Activated T-cell treated with anti-CD3 and anti-CD28 coated beads for 1 hour (primary cell): ENCODE results near the gene PCDHA1.

ENCODE experiments used
- DNase-seq: peaks from one replicate; pipeline ENCODE4 v3.0.0-alpha.2; 2020; ENCODE audit warnings: low read depth

The PCDHA1 gene

DNA sequence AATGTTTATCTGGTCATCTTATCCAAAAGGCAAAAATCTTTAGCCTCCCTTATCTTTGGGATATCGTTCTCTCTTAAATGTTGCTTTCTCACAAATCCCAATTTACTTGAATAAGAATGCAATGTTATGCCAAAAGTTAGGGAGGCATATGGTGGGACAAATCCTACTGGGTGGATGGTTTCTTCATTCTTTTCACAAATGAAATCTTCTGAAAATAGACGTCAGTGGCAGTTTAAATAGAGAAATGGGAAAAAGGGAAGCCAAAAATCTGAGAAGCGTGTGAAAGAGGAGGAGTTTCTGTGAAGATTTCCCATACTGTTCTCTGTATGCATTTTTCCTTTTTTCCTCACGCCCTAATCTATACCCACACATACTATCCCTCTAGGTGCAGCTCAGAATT lies 137.7 kb downstream of the PCDHA1 start:
- DNase-seq: no peak

- no peak for DNase-seq
Observed at GRCh38 chr5:140925806-140926442, 140.0 kb downstream of the PCDHA1 start, which contains the start of gene PCDHAC1. Gene PCDHAC1, plus strand, starts transcription at chr5:140926299. Its CDS starts 594 bp downstream, at chr5:140926893.

GRCh38 chr5:140926443-140927227 lies 140.7 kb downstream of the PCDHA1 start:
- no peak for DNase-seq

GRCh38 chr5:140927228-140927573 lies 141.3 kb downstream of the PCDHA1 start:
- DNase-seq: no peak

GRCh38 chr5:140934964-140935606 lies 149.1 kb downstream of the PCDHA1 start:
- no peak for DNase-seq

DNA sequence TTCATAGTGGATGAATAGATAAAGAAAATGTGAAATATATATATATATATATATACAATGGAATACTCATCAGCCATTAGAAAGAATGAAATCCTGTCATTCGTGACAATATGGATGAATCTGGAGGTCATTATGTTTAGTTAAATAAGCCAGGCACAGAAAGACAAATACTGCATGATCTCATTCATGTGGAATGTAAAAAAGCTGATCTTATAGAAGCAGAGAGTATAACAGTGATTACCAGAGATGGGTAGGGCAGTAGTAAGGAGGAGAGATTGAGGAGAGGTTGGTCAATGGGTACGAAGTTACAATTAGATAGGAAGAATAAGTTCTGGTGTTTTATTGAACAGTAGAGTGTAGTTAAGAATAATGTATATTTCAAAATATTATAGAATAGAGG lies 160.6 kb downstream of the PCDHA1 start:
- DNase-seq: no peak

DNA sequence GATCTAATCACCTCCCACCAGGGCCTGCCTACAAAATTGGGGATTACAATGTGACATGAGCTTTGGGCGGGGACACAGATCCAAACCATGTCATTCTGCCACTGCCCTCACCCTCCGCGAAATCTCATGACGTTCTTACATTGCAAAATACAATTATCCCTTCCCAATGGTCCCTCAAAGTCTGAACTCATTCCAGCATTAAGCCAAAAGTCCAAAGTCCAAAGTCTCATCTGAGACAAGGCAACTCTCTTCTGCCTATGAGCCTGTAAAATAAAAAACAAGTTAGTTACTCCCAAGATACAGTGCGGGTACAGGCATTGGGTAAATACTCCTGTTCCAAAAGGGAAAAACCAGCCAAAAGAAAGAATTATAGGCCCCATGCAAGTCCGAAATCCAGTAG lies 165.7 kb downstream of the PCDHA1 start:
- DNase-seq: no peak

GRCh38 chr5:140953234-140953633 lies 167.3 kb downstream of the PCDHA1 start:
- DNase-seq: no peak

DNA sequence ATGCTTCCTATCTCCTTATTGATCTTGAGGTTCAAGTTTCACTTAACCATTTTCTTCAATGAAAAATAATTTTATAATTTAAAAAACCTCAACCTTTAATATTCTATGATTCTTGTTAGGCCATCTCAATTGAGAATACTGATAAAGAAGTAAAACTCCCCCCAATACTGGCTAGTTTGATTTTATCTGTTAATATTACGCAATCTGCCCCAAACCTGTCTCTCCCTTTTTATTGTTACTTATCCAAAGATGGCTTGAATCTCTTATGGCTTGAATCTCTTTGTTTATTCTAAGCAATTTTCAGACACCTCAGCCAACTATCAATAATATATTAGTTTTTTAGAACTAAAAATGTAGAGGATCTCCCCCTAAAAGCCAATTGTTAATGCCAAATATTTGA lies 176.2 kb downstream of the PCDHA1 start:
- no peak for DNase-seq

DNA sequence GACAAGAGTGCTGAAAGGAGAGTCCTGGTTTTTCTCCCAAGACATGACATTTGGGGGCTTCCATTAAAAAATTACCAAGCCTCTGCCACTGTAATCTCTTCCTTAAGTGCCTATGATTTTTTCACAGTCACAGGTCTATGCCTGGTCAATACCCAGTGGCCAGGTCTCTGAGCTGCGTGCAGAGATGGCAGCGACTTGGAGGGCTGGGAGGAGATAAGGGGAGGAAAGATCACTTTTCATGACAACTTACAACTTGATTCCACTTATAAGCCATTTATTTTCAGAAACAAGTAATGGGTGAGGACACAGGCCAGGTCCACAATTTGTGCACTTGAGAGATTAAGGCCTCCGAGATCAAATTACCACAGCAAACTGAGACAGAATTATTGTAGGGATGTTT lies 178.4 kb downstream of the PCDHA1 start:
- no peak for DNase-seq

DNA sequence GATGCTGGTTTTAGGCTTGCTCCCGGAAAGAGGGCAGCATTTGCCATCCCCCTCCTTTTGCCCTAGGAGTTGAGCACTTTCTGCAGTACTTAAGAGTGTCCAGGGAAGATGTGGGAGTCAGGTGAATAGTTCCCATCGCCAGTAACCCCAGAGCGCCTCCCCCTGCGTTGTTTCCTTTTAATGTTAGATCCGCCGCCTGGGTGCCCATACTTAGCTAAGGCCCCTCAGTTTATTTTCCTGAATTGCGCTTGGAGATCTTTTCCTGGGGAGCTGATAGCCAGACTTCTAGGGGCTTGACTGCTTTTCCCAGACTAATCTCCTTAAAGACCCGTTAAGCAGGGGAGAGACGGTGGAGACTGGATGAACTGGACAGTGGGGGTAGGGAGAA lies 180.0 kb downstream of the PCDHA1 start:
- DNase-seq: no peak

DNA sequence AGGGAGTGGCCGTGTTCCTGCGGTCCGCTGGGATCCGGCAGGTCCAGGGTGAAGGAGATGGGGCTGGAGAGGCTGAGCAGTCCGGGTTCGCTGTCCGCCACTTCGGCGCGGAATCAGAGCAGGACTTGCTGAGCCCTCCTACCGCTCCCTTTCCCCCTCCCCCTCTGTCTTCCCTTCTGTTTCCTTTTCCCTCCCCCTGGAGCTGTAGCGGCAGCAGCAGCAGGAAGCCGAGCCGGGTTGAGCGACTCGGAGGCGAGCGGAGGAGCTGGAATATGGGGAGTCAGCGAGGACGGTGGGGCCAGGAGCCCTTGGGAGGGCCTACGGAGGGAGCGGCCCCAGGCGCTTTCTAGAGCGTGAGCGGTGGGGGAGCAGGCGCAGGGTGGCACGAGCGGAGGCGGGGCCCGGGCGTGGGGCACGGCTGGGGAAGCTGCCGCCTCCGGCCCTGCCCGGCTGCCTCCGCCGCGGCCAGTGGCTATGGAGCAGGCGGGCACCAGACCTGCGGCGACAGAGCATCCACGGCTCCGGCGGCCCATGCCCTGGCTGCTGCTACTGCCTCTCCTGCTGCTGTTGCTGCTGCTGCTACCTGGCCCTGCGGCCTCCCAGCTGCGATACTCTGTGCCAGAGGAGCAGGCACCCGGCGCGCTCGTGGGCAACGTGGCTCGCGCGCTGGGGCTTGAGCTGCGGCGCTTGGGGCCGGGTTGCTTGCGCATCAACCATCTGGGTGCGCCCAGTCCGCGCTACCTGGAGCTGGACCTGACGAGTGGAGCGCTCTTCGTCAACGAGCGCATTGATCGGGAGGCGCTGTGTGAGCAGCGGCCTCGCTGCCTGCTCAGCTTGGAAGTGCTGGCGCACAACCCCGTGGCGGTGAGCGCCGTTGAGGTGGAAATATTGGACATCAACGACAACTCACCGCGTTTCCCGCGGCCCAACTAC lies 180.6 kb downstream of the PCDHA1 start, which contains the start of gene PCDHAC2:
Gene PCDHAC2 (plus strand): TSS at position 184 of the 933 bp plus-strand sequence. CDS start 291 bp downstream, at position 475.
- DNase-seq: no peak

DNA sequence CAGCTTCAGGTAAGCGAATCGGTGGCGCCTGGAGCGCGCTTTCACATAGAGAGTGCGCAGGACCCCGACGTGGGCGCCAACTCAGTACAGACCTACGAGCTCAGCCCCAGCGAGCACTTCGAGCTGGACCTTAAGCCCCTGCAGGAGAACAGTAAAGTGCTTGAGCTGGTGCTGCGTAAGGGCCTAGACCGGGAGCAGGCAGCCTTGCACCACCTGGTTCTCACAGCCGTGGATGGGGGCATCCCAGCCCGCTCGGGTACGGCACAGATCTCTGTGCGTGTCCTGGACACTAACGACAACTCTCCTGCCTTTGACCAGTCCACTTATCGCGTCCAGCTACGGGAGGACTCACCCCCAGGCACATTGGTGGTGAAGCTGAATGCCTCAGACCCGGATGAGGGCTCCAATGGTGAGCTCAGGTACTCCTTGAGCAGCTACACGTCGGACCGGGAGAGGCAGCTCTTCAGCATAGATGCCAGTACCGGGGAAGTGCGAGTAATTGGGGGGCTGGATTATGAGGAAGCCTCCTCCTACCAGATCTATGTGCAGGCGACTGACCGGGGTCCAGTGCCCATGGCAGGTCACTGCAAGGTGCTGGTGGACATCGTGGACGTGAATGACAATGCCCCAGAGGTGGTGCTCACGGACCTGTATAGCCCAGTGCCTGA lies 181.4 kb downstream of the PCDHA1 start:
- no peak for DNase-seq

DNA sequence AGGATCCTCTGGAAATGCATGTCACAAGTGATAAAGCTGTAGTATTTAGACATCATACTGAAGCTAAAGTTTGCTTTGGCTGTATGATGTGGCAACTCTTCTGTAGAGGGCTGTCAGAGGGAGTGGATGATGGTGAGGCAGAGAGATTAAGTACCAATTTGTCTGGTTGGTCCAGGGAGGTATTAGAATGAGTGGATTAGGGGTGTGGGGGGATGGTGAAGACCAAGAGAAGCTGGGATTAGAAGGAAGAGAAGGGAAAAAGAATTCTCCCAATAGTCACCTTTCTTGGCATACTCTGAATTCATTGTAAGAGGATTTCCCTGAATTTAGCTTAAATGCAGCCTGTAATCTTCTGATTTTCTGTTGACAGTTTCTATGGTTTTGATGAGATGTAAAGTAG lies 183.9 kb downstream of the PCDHA1 start:
- no peak for DNase-seq

- DNase-seq: no peak
Observed at GRCh38 chr5:140973550-140973949, 187.6 kb downstream of the PCDHA1 start.

GRCh38 chr5:140977003-140977402 lies 191.1 kb downstream of the PCDHA1 start:
- DNase-seq: no peak

DNA sequence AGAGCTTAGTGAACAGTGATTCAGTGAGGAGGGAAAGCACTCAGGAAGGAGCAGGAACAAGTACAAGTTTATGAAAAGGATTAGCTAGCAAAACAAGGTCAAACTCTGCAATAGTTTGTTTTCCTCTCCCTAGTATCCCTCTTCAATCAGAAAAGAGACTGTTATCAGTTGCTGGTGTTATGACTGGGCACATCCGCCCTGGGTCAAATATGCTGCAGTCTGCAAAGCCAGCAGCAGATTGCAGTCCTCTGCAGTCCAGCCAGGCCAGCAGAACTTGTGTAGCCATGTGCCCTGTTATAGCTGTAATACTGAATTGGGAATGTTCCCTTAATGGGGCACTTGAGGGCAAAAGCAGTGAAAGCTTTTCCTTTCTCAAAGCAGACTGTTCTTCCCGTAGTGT lies 192.3 kb downstream of the PCDHA1 start:
- no peak for DNase-seq

- no peak for DNase-seq
Observed at GRCh38 chr5:140978983-140979382, 193.0 kb downstream of the PCDHA1 start.

- no peak for DNase-seq
Observed at GRCh38 chr5:140982083-140982716, 196.3 kb downstream of the PCDHA1 start.

GRCh38 chr5:140986117-140986521 lies 200.2 kb downstream of the PCDHA1 start:
- DNase-seq: no peak

DNA sequence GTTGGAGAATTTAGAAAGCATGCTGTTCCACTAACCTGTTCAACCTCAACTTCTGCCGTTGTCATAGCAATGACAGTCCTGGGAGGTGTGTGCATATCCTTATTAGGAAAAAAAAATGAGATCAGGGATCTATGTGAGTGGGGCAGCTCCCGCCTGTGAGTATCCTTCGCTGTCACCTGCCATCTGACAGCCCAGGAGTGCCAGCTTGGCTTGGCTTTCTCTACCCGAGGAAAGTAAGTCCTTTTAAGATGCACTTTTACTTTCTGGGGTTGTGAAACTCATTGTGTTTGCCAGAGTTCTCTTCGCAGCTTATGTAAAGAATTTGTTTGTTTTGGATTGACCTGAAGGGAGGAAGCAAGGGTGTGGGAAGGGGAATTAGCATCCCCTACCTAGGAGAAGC lies 202.2 kb downstream of the PCDHA1 start:
- DNase-seq: no peak
